Measurements from ENCODE around the gene DST.
"Not testable (repeated sequence)": the region's sequence is repeated elsewhere in the genome, so short reads cannot be mapped to it uniquely, and the experiment has no call there.

Gene DST

DNA sequence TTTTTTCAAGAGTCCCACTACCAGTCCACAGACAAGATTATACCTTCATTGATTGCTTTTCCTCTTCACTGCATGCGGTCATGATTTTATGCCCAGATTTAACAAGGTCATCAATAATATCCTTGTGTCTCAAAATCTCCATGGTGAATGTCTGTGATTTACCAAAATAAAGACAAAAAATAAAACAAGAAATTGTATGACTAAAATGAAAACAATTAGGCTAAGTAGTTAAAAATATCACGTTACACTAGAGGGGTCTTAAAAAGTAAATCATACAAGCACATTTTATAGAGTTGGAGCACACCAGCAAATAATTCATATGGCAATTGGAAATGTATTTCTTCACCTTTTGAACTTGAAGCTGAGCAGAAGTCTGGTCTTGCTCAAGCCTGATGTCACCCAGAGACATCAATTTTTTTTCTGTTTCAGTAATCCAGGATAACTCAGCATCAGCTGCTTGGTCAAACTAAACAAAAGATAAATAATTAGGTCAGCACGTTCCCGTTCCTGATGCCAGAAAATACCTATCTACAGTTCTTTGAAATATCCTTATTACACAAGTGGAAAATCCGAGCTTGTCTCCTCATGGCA is 125.4 kb downstream of the DST start:
- DNase-seq (ENCODE audit: low read depth in 2 of 2) = no peak

GRCh38 chr6:56516003-56516402 is 126.7 kb downstream of the DST start:
- no peak for DNase-seq (ENCODE audit: low read depth in 2 of 2)

DNA sequence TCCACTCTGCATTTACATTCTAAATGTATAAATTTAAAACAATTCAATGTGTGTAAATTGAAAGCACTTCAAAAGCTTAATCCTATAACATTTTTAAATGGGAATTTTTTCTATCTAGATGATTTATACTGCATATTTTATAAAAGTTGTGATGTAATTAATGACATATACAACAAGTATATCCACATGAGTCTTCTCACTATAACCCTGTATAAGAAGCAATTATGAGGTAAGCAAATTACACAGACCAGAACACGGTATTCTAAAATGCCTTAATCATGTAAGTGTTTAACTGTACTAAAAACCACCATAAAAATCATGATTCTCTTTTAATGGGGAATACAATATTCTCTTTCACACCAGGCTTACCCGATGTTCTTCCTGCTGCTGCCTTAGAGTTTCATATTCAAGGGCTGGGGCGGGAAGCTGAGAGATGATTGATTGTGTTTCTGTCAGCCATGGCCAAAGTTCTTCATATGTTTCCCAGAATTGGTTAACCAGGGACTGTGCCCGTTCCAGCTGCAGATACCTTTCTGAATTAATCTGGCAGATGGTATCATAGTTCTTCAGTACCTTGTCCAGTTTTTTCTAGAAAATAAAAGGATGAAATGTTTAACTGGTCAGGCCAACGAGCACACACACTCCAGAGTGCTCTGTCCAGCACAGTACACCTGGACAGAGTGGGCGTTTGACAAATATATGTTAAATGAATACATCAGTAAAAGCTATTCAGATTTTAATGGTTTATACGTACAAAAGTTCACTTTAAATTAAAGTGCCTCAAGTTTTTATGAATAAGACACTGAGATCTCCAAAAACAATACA is 127.4 kb downstream of the DST start:
- DNase-seq (ENCODE audit: low read depth in 2 of 2) = no peak

DNA sequence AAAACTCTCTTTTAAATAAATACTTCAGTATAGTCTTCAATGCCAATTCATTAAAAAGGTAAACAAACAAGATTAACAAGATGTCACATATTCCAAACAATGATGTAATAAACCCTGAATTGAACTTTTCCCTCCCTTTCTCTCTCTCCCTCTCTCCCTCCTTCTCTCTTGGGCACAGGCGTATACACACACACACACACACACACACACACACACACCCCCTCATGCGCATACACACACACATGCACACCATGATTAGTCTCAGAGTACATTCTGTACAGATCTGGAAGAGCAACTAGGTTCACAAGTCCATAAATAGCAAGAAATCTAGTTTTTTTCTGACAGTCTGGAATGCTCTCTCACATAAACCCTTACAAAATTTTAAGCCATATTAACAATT is 128.3 kb downstream of the DST start:
- DNase-seq (ENCODE audit: low read depth in 2 of 2) = no peak

DNA sequence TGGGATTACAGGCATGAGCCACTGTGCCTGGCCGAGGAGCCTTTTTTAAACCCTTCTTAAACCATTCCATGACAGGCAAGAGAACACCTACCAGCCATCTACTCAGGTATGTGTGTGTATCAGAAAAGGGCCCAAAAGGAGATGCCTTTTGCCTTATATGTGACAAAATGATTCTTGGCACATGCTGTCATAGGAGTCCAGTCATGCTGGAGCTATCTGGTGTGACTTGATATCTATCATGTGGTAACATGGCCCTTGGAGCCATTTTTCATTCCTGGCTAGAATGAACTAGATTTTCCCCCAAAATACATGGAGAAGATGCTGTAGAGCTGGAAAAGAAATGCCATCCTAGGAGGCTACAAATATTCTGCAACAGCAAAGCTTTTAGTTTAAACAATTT is 129.1 kb downstream of the DST start:
- no peak for DNase-seq (ENCODE audit: low read depth in 2 of 2)

- no peak for DNase-seq (ENCODE audit: low read depth in 2 of 2)
Measured at GRCh38 chr6:56511591-56511990, 131.1 kb downstream of the DST start.

GRCh38 chr6:56510984-56511531 is 131.6 kb downstream of the DST start:
- no peak for DNase-seq (ENCODE audit: low read depth in 2 of 2)

DNA sequence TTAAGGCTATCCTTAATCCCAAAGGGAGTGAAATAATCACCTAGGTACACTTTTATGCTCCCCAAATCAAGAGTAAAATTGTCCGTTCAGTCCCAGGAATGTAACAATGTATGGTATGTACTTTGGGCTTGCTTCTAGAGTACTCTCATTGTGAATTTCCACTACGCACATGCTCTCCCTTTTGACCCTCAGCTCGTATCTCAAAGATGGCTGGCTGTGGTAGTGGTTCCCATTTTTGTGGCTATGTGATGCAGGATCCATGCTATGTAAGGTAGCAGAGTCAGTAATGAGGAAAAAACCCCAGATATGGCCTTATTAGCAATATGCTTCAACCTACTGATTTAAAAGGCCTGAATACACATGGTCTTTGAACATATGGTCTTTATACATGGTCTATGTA is 133.7 kb downstream of the DST start:
- DNase-seq (ENCODE audit: low read depth in 2 of 2) = no peak

DNA sequence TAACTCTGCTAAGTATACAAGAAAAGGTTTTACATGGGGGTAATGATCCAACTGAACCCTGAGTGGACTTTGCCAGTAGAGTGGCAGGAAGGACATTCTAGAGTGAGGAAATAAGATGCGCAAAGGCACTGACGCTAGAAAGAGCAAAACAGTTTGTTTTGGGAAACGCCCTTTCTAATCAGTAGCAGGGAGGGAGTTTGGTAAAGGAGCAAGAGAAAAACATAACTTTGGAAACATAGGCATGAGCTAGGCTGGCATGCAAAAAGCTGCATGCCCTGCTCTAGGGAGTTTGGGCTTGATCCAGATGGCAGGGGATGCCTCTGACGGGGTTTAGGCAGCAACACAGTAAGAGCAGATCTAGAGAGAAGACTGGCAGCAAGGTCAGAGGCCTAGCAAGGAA is 135.2 kb downstream of the DST start:
- DNase-seq (ENCODE audit: low read depth in 2 of 2) = no peak

DNA sequence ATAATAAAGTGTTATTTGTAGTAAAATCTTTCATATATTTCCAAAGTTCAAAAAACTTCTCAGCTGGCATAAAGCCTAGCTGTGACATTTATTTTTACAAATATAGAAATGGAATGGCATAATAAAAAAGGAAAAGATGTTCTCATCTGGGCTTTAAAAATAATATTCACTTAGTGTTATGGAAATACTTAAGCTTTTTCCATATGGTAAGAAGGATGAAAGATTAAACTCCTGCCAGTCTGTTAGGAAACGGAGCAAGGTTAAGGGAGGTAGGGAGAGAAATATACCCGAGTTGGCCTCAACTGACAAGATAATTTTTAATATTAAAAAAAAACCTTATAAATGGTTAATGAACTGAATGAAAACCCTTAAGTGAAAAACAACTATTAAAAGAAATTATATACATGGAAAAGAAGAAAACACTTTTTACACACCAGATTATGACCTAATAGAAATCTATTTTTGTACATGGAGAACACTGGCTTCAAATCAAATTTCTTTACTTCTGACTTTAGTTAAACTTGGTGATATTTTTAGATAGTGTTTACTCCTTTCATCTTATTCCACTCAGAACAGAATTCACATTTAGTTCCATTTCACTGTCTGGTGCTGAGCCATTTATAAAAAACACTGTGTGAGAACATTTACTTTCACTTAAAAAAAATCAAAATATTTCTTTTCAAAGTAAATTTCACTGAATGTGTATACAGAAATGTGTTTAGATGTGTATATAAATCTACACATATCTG is 137.0 kb downstream of the DST start:
- DNase-seq (ENCODE audit: low read depth in 2 of 2) = no peak

DNA sequence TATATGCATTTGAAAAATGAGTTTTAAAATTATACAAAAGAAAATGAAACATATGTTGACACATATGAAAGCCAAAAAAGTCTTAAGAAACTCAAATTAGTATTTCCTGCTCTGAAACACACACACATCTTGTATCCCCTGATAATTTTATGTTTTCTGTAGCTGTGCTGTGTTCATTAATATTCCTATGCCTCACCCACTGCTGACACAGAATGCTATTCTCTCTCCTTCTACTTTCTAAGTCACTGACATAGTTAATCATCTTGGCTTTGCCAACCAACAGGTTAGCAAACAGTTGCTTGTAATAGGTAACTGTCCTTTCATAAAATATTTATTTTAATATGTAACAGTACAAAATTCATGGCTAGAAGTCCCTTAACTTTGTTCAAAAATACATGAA is 140.7 kb downstream of the DST start:
- no peak for DNase-seq (ENCODE audit: low read depth in 2 of 2)

- DNase-seq (ENCODE audit: low read depth in 2 of 2) = no peak
Measured at GRCh38 chr6:56499095-56499494, 143.6 kb downstream of the DST start.

DNA sequence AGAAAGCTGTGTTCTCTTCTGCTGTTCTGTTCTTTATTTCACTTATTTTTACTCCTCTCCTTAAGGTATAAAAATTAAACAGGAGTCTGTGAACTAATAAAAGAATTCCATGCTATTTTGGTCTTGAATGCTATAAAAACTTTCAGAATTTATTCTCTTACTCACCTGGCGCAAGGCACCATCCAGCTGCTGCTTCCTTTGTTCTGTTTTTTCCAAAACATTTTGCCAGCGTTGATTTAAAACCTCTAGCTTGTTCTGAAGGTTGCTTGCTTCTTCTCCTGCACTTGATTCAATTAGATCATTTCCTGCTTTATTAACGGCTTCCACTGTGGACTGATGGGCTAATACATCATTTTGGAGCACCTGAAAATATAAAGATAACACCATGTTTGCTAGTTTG is 145.0 kb downstream of the DST start:
- DNase-seq (ENCODE audit: low read depth in 2 of 2) = no peak

GRCh38 chr6:56497240-56497639 is 145.4 kb downstream of the DST start:
- DNase-seq (ENCODE audit: low read depth in 2 of 2) = no peak

DNA sequence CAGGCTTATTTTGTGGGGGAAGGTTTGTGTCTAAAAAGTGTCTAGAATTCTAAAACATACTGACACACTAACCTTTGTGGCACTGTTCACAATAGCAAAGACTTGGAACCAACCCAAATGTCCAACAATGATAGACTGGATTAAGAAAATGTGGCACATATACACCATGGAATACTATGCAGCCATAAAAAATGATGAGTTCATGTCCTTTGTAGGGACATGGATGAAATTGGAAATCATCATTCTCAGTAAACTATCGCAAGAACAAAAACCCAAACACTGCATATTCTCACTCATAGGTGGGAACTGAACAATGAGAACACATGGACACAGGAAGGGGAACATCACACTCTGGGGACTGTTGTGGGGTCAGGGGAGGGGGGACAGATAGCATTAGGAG is 146.0 kb downstream of the DST start:
- not testable (repeated sequence) for DNase-seq (ENCODE audit: low read depth in 2 of 2)

GRCh38 chr6:56495654-56496053 is 147.0 kb downstream of the DST start:
- DNase-seq (ENCODE audit: low read depth in 2 of 2) = no peak

GRCh38 chr6:56491606-56492328 is 150.9 kb downstream of the DST start:
- DNase-seq (ENCODE audit: low read depth in 2 of 2) = no peak

GRCh38 chr6:56490993-56491392 is 151.7 kb downstream of the DST start:
- no peak for DNase-seq (ENCODE audit: low read depth in 2 of 2)

GRCh38 chr6:56489559-56489958 is 153.1 kb downstream of the DST start:
- no peak for DNase-seq (ENCODE audit: low read depth in 2 of 2)

DNA sequence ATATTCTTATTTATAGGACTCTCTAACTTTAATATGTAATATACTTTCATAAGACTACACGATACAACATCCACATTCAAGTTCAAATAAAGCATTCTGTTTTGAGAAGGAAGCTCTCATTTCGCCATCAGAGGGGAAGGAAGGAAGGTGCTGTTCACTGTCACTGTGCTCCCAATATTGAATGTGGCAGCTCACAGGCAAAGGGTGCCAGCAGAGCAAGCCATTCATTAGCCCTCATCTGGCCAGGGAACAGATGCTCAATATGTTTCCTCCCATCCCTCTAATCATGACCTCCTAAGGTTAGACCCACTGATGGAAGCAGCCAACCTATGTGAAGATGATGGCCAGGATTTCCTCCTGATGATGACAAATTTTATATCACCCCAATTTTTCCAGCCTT is 154.4 kb downstream of the DST start:
- no peak for DNase-seq (ENCODE audit: low read depth in 2 of 2)

DNA sequence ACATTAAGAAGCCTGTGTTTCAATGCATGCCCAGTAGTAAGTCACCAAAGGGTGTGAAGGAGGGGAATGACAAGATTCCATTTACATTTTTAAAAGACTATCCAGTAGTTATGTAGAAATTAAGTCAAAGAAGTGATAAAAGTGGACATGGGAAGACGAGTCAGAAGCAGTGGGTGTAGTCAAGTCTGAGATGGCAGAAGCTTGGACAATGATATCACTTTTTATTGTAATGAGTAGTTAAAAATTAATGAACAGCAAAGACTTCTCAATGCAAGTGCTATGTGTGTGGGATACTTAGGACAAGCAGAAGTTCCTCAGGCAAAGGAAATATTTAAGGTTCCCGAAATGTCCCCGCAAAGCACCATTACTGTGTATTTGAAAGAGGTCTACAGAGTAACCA is 156.0 kb downstream of the DST start:
- DNase-seq (ENCODE audit: low read depth in 2 of 2) = no peak

DNA sequence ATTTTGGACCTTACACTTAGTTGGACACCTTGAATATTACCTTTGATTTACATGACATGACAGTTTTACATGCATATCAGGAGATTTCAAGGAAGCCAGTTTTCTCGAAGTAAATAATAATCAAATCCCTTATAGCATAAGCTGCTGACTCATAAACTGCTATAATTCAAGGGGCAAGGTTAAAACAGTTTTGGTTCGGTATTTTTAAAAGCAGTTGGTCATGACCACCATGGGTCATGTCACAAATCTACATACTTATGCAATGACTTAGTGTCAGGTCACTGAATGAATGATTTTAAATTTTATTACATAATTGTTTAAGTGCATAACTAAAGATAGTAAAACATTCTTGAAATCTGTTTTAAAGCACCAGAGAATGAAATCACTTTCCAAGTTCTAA is 158.0 kb downstream of the DST start:
- DNase-seq (ENCODE audit: low read depth in 2 of 2) = no peak

All from stimulated activated CD8-positive, alpha-beta memory T cell treated with anti-CD3 and anti-CD28 coated beads, Interleukin-2, amount 100 ng/mL, for 48 hours (primary cell).